Loucy (cell line): ENCODE data around the gene SERTM1.

ENCODE experiments used
- H2AFZ ChIP-seq: fragments of 200-600 bp; sonication (generic); 2 replicates; pipeline ENCODE4 v1.6.0; 2016; ENCODE audit warnings: antibody characterized with exemption, mild to moderate bottlenecking, low read length, moderate library complexity
- H3F3A ChIP-seq: fragments of 200-600 bp; 2 replicates; pipeline ENCODE4 v1.6.0; 2016; ENCODE audit warnings: antibody characterized with exemption, low read depth, mild to moderate bottlenecking
- H3K27me3 ChIP-seq: fragments of 200-600 bp; sonication (generic); 2 replicates; pipeline ENCODE4 v1.6.1; 2014; ENCODE audit warnings: low read length, mild to moderate bottlenecking; ENCODE audit not compliant: insufficient read depth, poor library complexity, severe bottlenecking
- H3K36me3 ChIP-seq: fragments of 200-600 bp; sonication (generic); 2 replicates; pipeline ENCODE4 v1.6.1; 2016; ENCODE audit warnings: low read length; ENCODE audit not compliant: insufficient read depth
- H3K4me1 ChIP-seq: fragments of 200-600 bp; sonication (generic); 2 replicates; pipeline ENCODE4 v1.5.1; 2014; ENCODE audit warnings: low read length, mild to moderate bottlenecking; ENCODE audit not compliant: insufficient read depth, poor library complexity, severe bottlenecking
- H3K4me2 ChIP-seq: fragments of 200-600 bp; sonication (generic); 2 replicates; pipeline ENCODE4 v1.6.0; 2014; ENCODE audit warnings: antibody characterized with exemption, low read length, low read depth, mild to moderate bottlenecking; ENCODE audit not compliant: poor library complexity, severe bottlenecking
- H3K4me3 ChIP-seq: fragments of 200-600 bp; sonication (generic); 2 replicates; pipeline ENCODE4 v1.5.1; 2014; ENCODE audit warnings: low read length, mild to moderate bottlenecking, mixed read lengths; ENCODE audit not compliant: poor library complexity, severe bottlenecking
- H3K79me2 ChIP-seq: fragments of 200-600 bp; sonication (generic); 2 replicates; pipeline ENCODE4 v1.6.1; 2014; ENCODE audit warnings: low read length; ENCODE audit not compliant: insufficient read depth
- H3K9ac ChIP-seq: fragments of 200-600 bp; sonication (generic); 2 replicates; pipeline ENCODE4 v1.6.0; 2014; ENCODE audit warnings: mild to moderate bottlenecking, low read depth, low read length, moderate library complexity; ENCODE audit not compliant: poor library complexity, severe bottlenecking
- H3K9me2 ChIP-seq: fragments of 200-600 bp; sonication (generic); replicated peaks from 2 replicates; pipeline ENCODE4 v1.6.1; 2016; ENCODE audit warnings: low read depth, low read length, mixed read lengths
- H3K9me3 ChIP-seq: fragments of 200-600 bp; sonication (generic); 2 replicates; pipeline ENCODE4 v1.6.1; 2014; ENCODE audit warnings: mild to moderate bottlenecking, antibody characterized with exemption, low read length, low read depth; ENCODE audit not compliant: insufficient read depth
- H4K20me1 ChIP-seq: fragments of 200-600 bp; sonication (generic); 2 replicates; pipeline ENCODE4 v1.6.0; 2014; ENCODE audit warnings: antibody characterized with exemption, low read length, mild to moderate bottlenecking; ENCODE audit not compliant: insufficient read depth, poor library complexity, severe bottlenecking
- EZH2phosphoT487 ChIP-seq: fragments of 200-600 bp; IDR thresholded peaks from 2 replicates; pipeline ENCODE4 v1.6.1; 2018; ENCODE audit warnings: antibody characterized with exemption, mild to moderate bottlenecking, moderate library complexity, borderline replicate concordance
- TF ChIP-seq, protein P1 (sequence below): fragments of 200-600 bp; sonication (generic); conservative IDR thresholded peaks from 2 replicates; pipeline ENCODE4 v1.5.1; 2014; ENCODE audit warnings: mild to moderate bottlenecking, antibody characterized with exemption, low read length

Gene SERTM1

DNA sequence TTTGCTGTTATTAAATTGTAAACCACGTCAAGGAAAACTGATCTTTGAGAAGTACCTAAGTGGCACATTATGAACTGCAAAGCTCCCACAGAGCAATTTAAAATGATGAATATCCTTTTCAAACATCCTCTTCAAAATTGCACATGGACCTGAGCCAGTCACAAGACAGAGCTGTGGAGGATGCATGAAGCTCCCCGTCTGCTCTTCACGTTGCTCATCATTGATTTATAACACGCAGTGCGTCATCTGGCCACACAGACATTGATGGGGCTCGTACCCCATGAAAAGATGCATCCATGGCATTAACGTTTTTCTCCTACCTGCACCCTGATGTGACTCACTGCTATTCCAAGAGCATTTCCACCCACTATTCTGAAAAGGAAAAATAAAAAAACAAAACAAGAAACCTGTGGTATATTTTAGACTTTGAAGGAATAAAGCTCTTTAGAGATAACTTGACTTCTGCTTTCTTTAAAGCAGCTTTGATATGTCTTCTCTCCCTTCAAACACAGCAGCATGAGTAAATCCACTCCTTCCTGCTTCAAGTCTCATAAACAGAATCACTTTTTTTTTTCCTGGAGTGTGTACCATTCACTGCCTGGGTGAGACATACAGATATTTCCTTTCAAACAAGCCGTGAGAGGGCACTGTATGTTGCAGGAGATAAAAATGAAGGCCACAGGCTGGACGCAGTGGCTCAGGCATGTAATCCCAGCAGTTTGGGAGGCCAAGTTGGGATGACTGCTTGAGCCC is 7.2 kb upstream of the SERTM1 start:
- no peaks in the 10 kb centered on the region for H3F3A ChIP-seq
- no peaks in the 10 kb centered on the region for H3K27me3 ChIP-seq
- no peak overlapping the region for H2AFZ ChIP-seq
- H3K9ac ChIP-seq = no peak overlapping the region
- H4K20me1 ChIP-seq = no peaks in the 10 kb centered on the region
- no peaks in the 10 kb centered on the region for H3K36me3 ChIP-seq
- H3K9me2 ChIP-seq = no peaks in the 10 kb centered on the region
- H3K4me2 ChIP-seq = no peak overlapping the region
- H3K4me1 ChIP-seq = no peaks in the 10 kb centered on the region
- no peak for TF ChIP-seq EZH2phosphoT487
- TF ChIP-seq, protein P1, sequence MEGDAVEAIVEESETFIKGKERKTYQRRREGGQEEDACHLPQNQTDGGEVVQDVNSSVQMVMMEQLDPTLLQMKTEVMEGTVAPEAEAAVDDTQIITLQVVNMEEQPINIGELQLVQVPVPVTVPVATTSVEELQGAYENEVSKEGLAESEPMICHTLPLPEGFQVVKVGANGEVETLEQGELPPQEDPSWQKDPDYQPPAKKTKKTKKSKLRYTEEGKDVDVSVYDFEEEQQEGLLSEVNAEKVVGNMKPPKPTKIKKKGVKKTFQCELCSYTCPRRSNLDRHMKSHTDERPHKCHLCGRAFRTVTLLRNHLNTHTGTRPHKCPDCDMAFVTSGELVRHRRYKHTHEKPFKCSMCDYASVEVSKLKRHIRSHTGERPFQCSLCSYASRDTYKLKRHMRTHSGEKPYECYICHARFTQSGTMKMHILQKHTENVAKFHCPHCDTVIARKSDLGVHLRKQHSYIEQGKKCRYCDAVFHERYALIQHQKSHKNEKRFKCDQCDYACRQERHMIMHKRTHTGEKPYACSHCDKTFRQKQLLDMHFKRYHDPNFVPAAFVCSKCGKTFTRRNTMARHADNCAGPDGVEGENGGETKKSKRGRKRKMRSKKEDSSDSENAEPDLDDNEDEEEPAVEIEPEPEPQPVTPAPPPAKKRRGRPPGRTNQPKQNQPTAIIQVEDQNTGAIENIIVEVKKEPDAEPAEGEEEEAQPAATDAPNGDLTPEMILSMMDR = no peak
- H3K79me2 ChIP-seq = no peaks in the 10 kb centered on the region
- H3K9me3 ChIP-seq = no peaks in the 10 kb centered on the region
- H3K4me3 ChIP-seq = no peak overlapping the region

DNA sequence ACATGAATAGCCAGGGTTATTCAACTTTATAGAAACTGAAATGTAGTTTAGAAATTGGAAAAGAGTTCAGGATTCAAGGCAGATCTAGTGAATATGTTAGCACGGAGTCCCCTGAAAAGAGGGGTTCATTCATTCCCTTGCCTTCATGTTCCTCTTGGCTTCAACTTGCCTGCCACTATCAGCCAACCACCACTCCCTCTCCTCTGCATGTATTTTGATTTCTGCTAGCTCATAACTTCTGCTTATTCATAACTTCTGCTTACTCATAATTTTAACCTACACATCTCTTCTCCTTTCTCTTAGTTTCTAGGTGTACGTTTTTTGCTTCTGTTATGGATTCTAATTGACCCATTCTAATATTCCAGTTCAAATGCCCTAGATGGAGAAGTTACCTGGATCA is 5.5 kb upstream of the SERTM1 start:
- H3K9me2 ChIP-seq = no peaks in the 10 kb centered on the region
- H3K9ac ChIP-seq = no peak overlapping the region
- H3F3A ChIP-seq = no peaks in the 10 kb centered on the region
- H3K4me1 ChIP-seq = no peaks in the 10 kb centered on the region
- no peaks in the 10 kb centered on the region for H3K36me3 ChIP-seq
- no peaks in the 10 kb centered on the region for H3K79me2 ChIP-seq
- H2AFZ ChIP-seq = no peak overlapping the region
- H3K4me3 ChIP-seq = no peak overlapping the region
- no peaks in the 10 kb centered on the region for H3K9me3 ChIP-seq
- TF ChIP-seq EZH2phosphoT487 = no peak
- TF ChIP-seq, protein P1 = no peak
- no peak overlapping the region for H3K4me2 ChIP-seq
- no peaks in the 10 kb centered on the region for H3K27me3 ChIP-seq
- no peaks in the 10 kb centered on the region for H4K20me1 ChIP-seq

DNA sequence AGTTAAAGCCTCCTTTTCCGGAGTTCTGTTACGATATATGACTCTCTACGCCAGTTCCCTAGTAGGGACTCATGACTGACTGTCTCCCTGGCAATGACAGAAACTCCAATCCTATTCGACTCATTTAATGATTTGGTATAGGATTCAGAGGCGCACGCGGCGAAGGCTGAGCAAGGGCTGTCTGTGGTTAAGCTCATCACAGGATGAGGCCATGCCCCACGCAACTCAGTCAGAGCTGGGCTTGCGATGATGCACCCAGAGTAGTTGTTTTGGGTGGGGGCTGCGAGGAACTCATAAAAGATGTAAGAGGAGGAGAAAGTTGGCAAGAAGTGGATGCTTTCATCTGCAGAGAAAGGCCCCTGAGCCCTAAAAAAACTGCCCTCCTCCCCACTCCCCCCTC is 468 bp upstream of the SERTM1 start:
- Histone ChIP-seq H3K4me3 (no peak overlapping the region), H3K4me1 (no peaks in the 10 kb centered on the region), H4K20me1 (no peaks in the 10 kb centered on the region), H3K9ac (no peak overlapping the region), H3K27me3 (no peaks in the 10 kb centered on the region), H3K9me3 (no peaks in the 10 kb centered on the region), H3K9me2 (no peaks in the 10 kb centered on the region), H3K4me2 (no peak overlapping the region), H3K36me3 (no peaks in the 10 kb centered on the region), H3F3A (no peaks in the 10 kb centered on the region), H3K79me2 (no peaks in the 10 kb centered on the region), H2AFZ (no peak overlapping the region)
- TF ChIP-seq, protein P1 = no peak
- no peak for TF ChIP-seq EZH2phosphoT487
